Testis (tissue), 3 donors: Measurements from ENCODE around the gene DDX50. TPM values are rescaled to one million over a fixed set of nuclear protein-coding genes. Genes with fewer than 3 reads are reported as not detected.

Experiments used
- DNase-seq: peaks from one replicate; pipeline ENCODE4 v3.0.0-alpha.2; 2019
- H3K27ac ChIP-seq, 2 donors: fragments of 200-600 bp; sonication (generic); one replicate each; pipeline ENCODE4 v1.5.1; 2019
- H3K27me3 ChIP-seq: fragments of 200-600 bp; sonication (generic); one replicate; pipeline ENCODE4 v1.5.1; 2019
- H3K36me3 ChIP-seq: fragments of 200-600 bp; sonication (generic); one replicate; pipeline ENCODE4 v1.5.1; 2017; ENCODE audit warnings: low read depth; ENCODE audit errors: missing control alignments
- H3K4me1 ChIP-seq: fragments of 200-600 bp; sonication (generic); one replicate; pipeline ENCODE4 v1.5.1; 2019
- H3K4me3 ChIP-seq, 2 donors: fragments of 200-600 bp; sonication (generic); one replicate each; pipeline ENCODE4 v1.5.1; 2017 to 2019
- H3K9me3 ChIP-seq: fragments of 200-600 bp; sonication (generic); one replicate; pipeline ENCODE4 v1.5.1; 2017
- CTCF ChIP-seq, 3 experiments: fragments of 450-650 bp in 2 of 3; fragments of 200-600 bp in 1 of 3; sonication (generic) in 1 of 3; IDR thresholded peaks; one replicate each; pipeline ENCODE4 v1.5.1; 2016 to 2019; ENCODE audit warnings: antibody characterized with exemption in 3 of 3, mild to moderate bottlenecking in 2 of 3, moderate library complexity in 1 of 3
- POLR2A ChIP-seq: fragments of 450-650 bp; IDR thresholded peaks from one replicate; pipeline ENCODE4 v1.6.1; 2017; ENCODE audit warnings: antibody characterized with exemption, mild to moderate bottlenecking, moderate library complexity
- WGBS, 2 donors: methylation state at CpG; one replicate each; pipeline ENCODE4 v1.1.5; 2018; 5-methylcytosine and 5-hydroxymethylcytosine counted together
- intact Hi-C: fragments of 100-400 bp; cut with DNase I; formaldehyde crosslinking; loops from one replicate; pipeline ENCODE4 v1.15.1; 2023; ENCODE audit warnings: low total_unique reads
- polyA plus RNA-seq: library from polyadenylated mRNA; stranded (reverse); fragments of 350-450 nt; fragmentation: Illumina TruSeq; extraction: RNeasy Lipid Tissue Mini Kit (QIAGEN cat#74804); gene quantifications from one replicate; pipeline ENCODE4 v1.2.3, GENCODE V29; 2014; ENCODE audit warnings: low read depth, low replicate concordance; ENCODE audit not compliant: insufficient read depth
- total RNA-seq, 2 donors: library from RNA; depleted of rRNA; stranded (reverse); fragments of >200 nt; gene quantifications; one replicate each; pipeline ENCODE4 v1.2.3, GENCODE V29; 2016

DDX50 gene
- total and polyA plus RNA-seq, 3 donors from 2014 or later, result 43.5 to 51.1 (median 45.3) TPM

GRCh38 chr10:68871105-68871711 is 29.9 kb upstream of the DDX50 start:
- Histone ChIP-seq H3K4me3 (no peak overlapping the region), H3K9me3 (no peaks in the 10 kb centered on the region), H3K36me3 (no peaks in the 10 kb centered on the region), H3K27me3 (no peaks in the 10 kb centered on the region), H3K4me1 (peaks cover 7% of the 10 kb centered on the region), H3K27ac (peak overlapping the region in 1 of 2 donors; percentile 65)
- 47 to 56% methylated on average over 6 of the region's 6 CpGs for WGBS, 2 donors
- peak; percentile 16 for DNase-seq
- intact Hi-C loops, result no loop called here
- TF ChIP-seq POLR2A (no peak), CTCF (IDR thresholded peaks at IDR 0.05) (no peak)

- 26 to 29% methylated on average over 5 of the region's 5 CpGs for WGBS, 2 donors
- intact Hi-C loops, result no loop called here
- no peak for TF ChIP-seq POLR2A
- TF ChIP-seq CTCF (IDR thresholded peaks at IDR 0.05), result no peak
- H3K4me1 ChIP-seq, result peaks cover 7% of the 10 kb centered on the region
- H3K4me3 ChIP-seq, result no peak overlapping the region
- no peaks in the 10 kb centered on the region for H3K27me3 ChIP-seq
- no peaks in the 10 kb centered on the region for H3K36me3 ChIP-seq
- peak overlapping the region in 1 of 2 donors; percentile 71 for H3K27ac ChIP-seq
- H3K9me3 ChIP-seq, result no peaks in the 10 kb centered on the region
- peak; percentile 17 for DNase-seq
Measured at GRCh38 chr10:68871731-68872342, 29.3 kb upstream of the DDX50 start.

- Histone ChIP-seq H3K4me1 (peaks cover 4% of the 10 kb centered on the region), H3K27me3 (no peaks in the 10 kb centered on the region), H3K27ac (no peak overlapping the region), H3K9me3 (no peaks in the 10 kb centered on the region), H3K4me3 (no peak overlapping the region), H3K36me3 (no peaks in the 10 kb centered on the region)
- WGBS, 2 donors, result 70 to 71% methylated on average over 15 of the region's 15 CpGs
- intact Hi-C loops, result no loop called here
- no peak for DNase-seq
- TF ChIP-seq POLR2A (no peak), CTCF (IDR thresholded peaks at IDR 0.05) (no peak)
Measured at GRCh38 chr10:68876246-68877138, 24.6 kb upstream of the DDX50 start.

- TF ChIP-seq POLR2A, result no peak
- TF ChIP-seq CTCF (IDR thresholded peaks at IDR 0.05), result no peak
- Histone ChIP-seq H3K4me3 (no peak overlapping the region), H3K27ac (no peak overlapping the region), H3K36me3 (no peaks in the 10 kb centered on the region), H3K27me3 (no peaks in the 10 kb centered on the region), H3K9me3 (no peaks in the 10 kb centered on the region), H3K4me1 (no peaks in the 10 kb centered on the region)
- intact Hi-C loops, result no loop called here
- no peak for DNase-seq
- 95% methylated on average over 1 of the region's 1 CpG for WGBS, 2 donors
Measured at GRCh38 chr10:68877482-68878110, 23.5 kb upstream of the DDX50 start.
